K562 (cell line): ENCODE data around the gene MALAT1. TPM values are rescaled to one million over a fixed set of nuclear protein-coding genes. Genes with fewer than 3 reads are reported as not detected.
A peak's percentile ranks its signal among the peaks of the same experiment; 100 is the strongest.

ENCODE experiments used
- CHCHD3 ChIP-seq: fragments of 250-450 bp; sonication (Bioruptor Pico); IDR thresholded peaks from 2 replicates; pipeline ENCODE4 v2.1.2; 2022; ENCODE audit warnings: mild to moderate bottlenecking
- CHD1 ChIP-seq: fragments of 200-600 bp; sonication (generic); IDR thresholded peaks from one replicate; pipeline ENCODE4 v1.6.1; 2012; ENCODE audit warnings: mild to moderate bottlenecking, moderate library complexity, low read length, inconsistent platforms
- E2F8 ChIP-seq: fragments of 450-650 bp; IDR thresholded peaks from 2 replicates; pipeline ENCODE4 v1.7.1; 2018; ENCODE audit warnings: mild to moderate bottlenecking, low read depth; ENCODE audit not compliant: partially characterized antibody
- ESRRB ChIP-seq: fragments of 250-450 bp; sonication (Bioruptor Pico); IDR thresholded peaks from 2 replicates; pipeline ENCODE4 v1.5.0; 2020; ENCODE audit warnings: mild to moderate bottlenecking, moderate library complexity, borderline replicate concordance
- FOXJ2 ChIP-seq: fragments of 200-800 bp; sonication (Bioruptor generic); IDR thresholded peaks from 2 replicates; pipeline ENCODE4 v1.6.1; 2016; ENCODE audit warnings: missing genetic modification characterization, missing compliant biosample characterization
- GATA2 ChIP-seq: sonication (generic); formaldehyde crosslinking; IDR thresholded peaks from 2 replicates; pipeline ENCODE4 v1.4.0; 2020; ENCODE audit warnings: mild to moderate bottlenecking, missing genetic modification reagents
- HLTF ChIP-seq: fragments of 450-650 bp; IDR thresholded peaks from 2 replicates; pipeline ENCODE4 v1.6.1; 2016
- HMBOX1 ChIP-seq: sonication (generic); IDR thresholded peaks from 2 replicates; pipeline ENCODE4 v1.6.1; 2016
- ILK ChIP-seq: fragments of 450-650 bp; IDR thresholded peaks from 2 replicates; pipeline ENCODE4 v1.6.1; 2016; ENCODE audit warnings: missing genetic modification characterization, low read depth, mild to moderate bottlenecking, missing compliant biosample characterization, moderate library complexity, borderline replicate concordance
- NFXL1 ChIP-seq: fragments of 450-650 bp; formaldehyde crosslinking; IDR thresholded peaks from 2 replicates; pipeline ENCODE4 v1.4.0; 2021; ENCODE audit warnings: mild to moderate bottlenecking
- PHB ChIP-seq: fragments of 250-450 bp; sonication (Bioruptor Pico); IDR thresholded peaks from 2 replicates; pipeline ENCODE4 v1.5.0; 2021
- POLR2H ChIP-seq: IDR thresholded peaks from 2 replicates; pipeline ENCODE4 v1.6.1; 2016; ENCODE audit warnings: missing genetic modification characterization, low read depth, mild to moderate bottlenecking, control low read depth, missing compliant biosample characterization, moderate library complexity
- RBFOX2 ChIP-seq: fragments of 200-400 bp; formaldehyde crosslinking; IDR thresholded peaks from 2 replicates; pipeline ENCODE4 v1.6.1; 2017; ENCODE audit warnings: low read depth, mild to moderate bottlenecking, low read length, moderate library complexity
- RBM39 ChIP-seq: fragments of 200-400 bp; formaldehyde crosslinking; optimal IDR thresholded peaks from 2 replicates; pipeline ENCODE3; 2018; ENCODE audit warnings: low read depth, low read length
- SIN3A ChIP-seq, 2 experiments: fragments of 150-350 bp in 1 of 2; IDR thresholded peaks; 2 replicates each; pipeline ENCODE4 v1.6.1; 2011 to 2016; ENCODE audit warnings: borderline replicate concordance in 2 of 2, low read depth in 2 of 2, low read length in 2 of 2, mild to moderate bottlenecking in 2 of 2, moderate library complexity in 2 of 2; ENCODE audit not compliant: control insufficient read depth in 1 of 2
- SRSF9 ChIP-seq: fragments of 200-400 bp; formaldehyde crosslinking; IDR thresholded peaks from 2 replicates; pipeline ENCODE4 v1.6.1; 2017; ENCODE audit warnings: low read depth, low read length, borderline replicate concordance
- USF2 ChIP-seq: sonication (generic); formaldehyde crosslinking; IDR thresholded peaks from 2 replicates; pipeline ENCODE4 v1.5.0; 2020; ENCODE audit warnings: missing genetic modification reagents
- ZBTB34 ChIP-seq: fragments of 250-450 bp; sonication (Bioruptor Pico); IDR thresholded peaks from 2 replicates; pipeline ENCODE4 v1.8.0; 2021; ENCODE audit warnings: mild to moderate bottlenecking, moderate library complexity
- ZBTB9 ChIP-seq: fragments of 450-650 bp; formaldehyde crosslinking; IDR thresholded peaks from 2 replicates; pipeline ENCODE4 v1.4.0; 2020; ENCODE audit warnings: mild to moderate bottlenecking, moderate library complexity
- ZNF431 ChIP-seq: sonication (generic); formaldehyde crosslinking; IDR thresholded peaks from 2 replicates; pipeline ENCODE4 v1.8.0; 2022; ENCODE audit warnings: mild to moderate bottlenecking, missing genetic modification reagents
- ZNF717 ChIP-seq: fragments of 250-450 bp; sonication (Bioruptor Pico); IDR thresholded peaks from 2 replicates; pipeline ENCODE4 v1.5.0; 2021
- polyA plus RNA-seq, 8 experiments: library from polyadenylated mRNA; depleted of rRNA in 4 of 8; stranded (reverse) in 5 of 8; unstranded in 3 of 8; fragments of >200 nt; fragmentation: Nextera tagmentation in 2 of 8; fragmentation: Illumina TruSeq in 1 of 8; extraction: Ambion mirVana in 2 of 8; extraction: Trizol in 1 of 8; gene quantifications; 2 replicates each; pipeline versions ENCODE4 v1.2.1 to v1.2.3, GENCODE V29; 2011 to 2014; ENCODE audit warnings: inconsistent platforms in 1 of 8, missing spikeins in 1 of 8
- total RNA-seq, 7 experiments: library from RNA; depleted of rRNA in 6 of 7; stranded (reverse); fragments of >200 nt in 6 of 7; fragmentation: Illumina TruSeq in 2 of 7; extraction: Trizol in 2 of 7; gene quantifications; 2 replicates each; pipeline versions ENCODE4 v1.2.1 to v1.2.3, GENCODE V29; 2011 to 2021; ENCODE audit warnings: low replicate concordance in 1 of 7

MALAT1 gene
- total and polyA plus RNA-seq, 9 of the 15 experiments (the other 6 are each of a cell fraction or from before 2014, with no cell fraction given): 363 to 8,715 (median 2,351) TPM

GRCh38 chr11:65503949-65504673 lies 5.3 kb downstream of the MALAT1 start (continued):
- TF ChIP-seq USF2: no peak
- peak; percentile 59 to 94; a peak in 2 of 4 replicates for TF ChIP-seq SIN3A (IDR thresholded peaks at IDR 0.05; ENCODE audit: borderline replicate concordance in 2 of 2, control insufficient read depth in 1 of 2, low read depth in 2 of 2, low read length in 2 of 2)
- no peak; the same call in 1 of the 2 replicates for TF ChIP-seq ZBTB34
- TF ChIP-seq ZBTB9: peak; percentile 60
- peak; percentile 93 for TF ChIP-seq NFXL1 (CRISPR knock-in tag)
- no peak for TF ChIP-seq RBM39
- peak; percentile 98 for TF ChIP-seq CHCHD3
- no peak for TF ChIP-seq HLTF
- no peak for TF ChIP-seq ILK (tag)
- TF ChIP-seq ZNF431 (CRISPR knock-in tag): no peak; the same call in 1 of the 2 replicates
- peak; percentile 87 for TF ChIP-seq ZNF717 (CRISPR knock-in tag)
- no peak for TF ChIP-seq GATA2
- 0 out of 2 replicates have a peak, but pooled peaks have one; percentile 55 for TF ChIP-seq SRSF9
- TF ChIP-seq POLR2H (tag): peak; percentile 79
- TF ChIP-seq ESRRB (CRISPR knock-in tag): peak; percentile 93
- TF ChIP-seq FOXJ2 (tag): peak; percentile 42; the same call in 1 of the 2 replicates
- TF ChIP-seq RBFOX2: peak; percentile 70
- TF ChIP-seq CHD1: peak; percentile 92
- no peak for TF ChIP-seq HMBOX1
- TF ChIP-seq E2F8: no peak
- TF ChIP-seq PHB (CRISPR knock-in tag): peak; percentile 94
